Liver (tissue), 9 donors: ENCODE data around the gene PITPNB. TPM values are rescaled to one million over a fixed set of nuclear protein-coding genes. Genes with fewer than 3 reads are reported as not detected.

Source experiments
- DNase-seq: peaks from one replicate; pipeline ENCODE4 v3.0.0-alpha.2; 2017; ENCODE audit warnings: low spot score
- H3K27ac ChIP-seq, 2 donors: one replicate each; pipeline ENCODE4 v1.7.0; 2013; ENCODE audit warnings: inconsistent platforms in 2 of 2, low read length in 2 of 2, control low read depth in 1 of 2, low read depth in 1 of 2, mild to moderate bottlenecking in 1 of 2
- H3K27me3 ChIP-seq, 4 donors: one replicate each; pipeline versions ENCODE4 v1.6.1 to v1.7.0; 2013; ENCODE audit warnings: low read length in 3 of 4, inconsistent platforms in 1 of 4, mild to moderate bottlenecking in 1 of 4, moderate library complexity in 1 of 4; ENCODE audit not compliant: control insufficient read depth in 4 of 4, insufficient read depth in 4 of 4
- H3K36me3 ChIP-seq, 4 donors: one replicate each; pipeline versions ENCODE4 v1.6.1 to v1.7.0; 2013; ENCODE audit warnings: low read length in 3 of 4, mild to moderate bottlenecking in 3 of 4, low read depth in 1 of 4, moderate library complexity in 1 of 4; ENCODE audit not compliant: control insufficient read depth in 4 of 4, insufficient read depth in 3 of 4
- H3K4me1 ChIP-seq, 4 donors: one replicate each; pipeline versions ENCODE4 v1.6.1 to v1.7.0; 2013; ENCODE audit warnings: low read length in 3 of 4, mild to moderate bottlenecking in 3 of 4, moderate library complexity in 1 of 4; ENCODE audit not compliant: control insufficient read depth in 4 of 4, insufficient read depth in 4 of 4
- H3K4me3 ChIP-seq, 3 donors: one replicate each; pipeline versions ENCODE4 v1.6.1 to v1.7.0; 2013; ENCODE audit warnings: low read length in 3 of 3, control low read depth in 1 of 3, low read depth in 1 of 3, mild to moderate bottlenecking in 1 of 3
- H3K9ac ChIP-seq, 2 donors: one replicate each; pipeline ENCODE4 v1.7.0; 2013; ENCODE audit warnings: low read length in 2 of 2, mild to moderate bottlenecking in 2 of 2, moderate library complexity in 2 of 2, control low read depth in 1 of 2, low read depth in 1 of 2
- H3K9me3 ChIP-seq, 4 donors: one replicate each; pipeline versions ENCODE4 v1.6.1 to v1.7.0; 2013; ENCODE audit warnings: low read length in 3 of 4; ENCODE audit not compliant: control insufficient read depth in 4 of 4
- EGR1 ChIP-seq, 2 donors: IDR thresholded peaks; 2 replicates each; pipeline ENCODE4 v1.6.1; 2016 to 2018; ENCODE audit warnings: antibody characterized with exemption in 2 of 2, low read depth in 2 of 2
- FOXA1 ChIP-seq: IDR thresholded peaks from 2 replicates; pipeline ENCODE4 v1.6.1; 2016; ENCODE audit warnings: antibody characterized with exemption
- FOXA2 ChIP-seq: IDR thresholded peaks from 2 replicates; pipeline ENCODE4 v1.6.1; 2016; ENCODE audit warnings: antibody characterized with exemption
- GABPA ChIP-seq, 2 donors: IDR thresholded peaks in 1 of 2; conservative IDR thresholded peaks in 1 of 2; 2 replicates each; pipeline ENCODE4 v1.6.1; 2016; ENCODE audit warnings: antibody characterized with exemption in 2 of 2, mild to moderate bottlenecking in 1 of 2, moderate library complexity in 1 of 2
- HNF4A ChIP-seq, 2 donors: conservative IDR thresholded peaks; 2 replicates each; pipeline ENCODE4 v1.6.1; 2016; ENCODE audit warnings: antibody characterized with exemption in 2 of 2, mild to moderate bottlenecking in 2 of 2
- HNF4G ChIP-seq: IDR thresholded peaks from 2 replicates; pipeline ENCODE4 v1.6.1; 2016; ENCODE audit warnings: antibody characterized with exemption
- JUND ChIP-seq, 2 donors: IDR thresholded peaks; 2 replicates each; pipeline ENCODE4 v1.6.1; 2016; ENCODE audit warnings: antibody characterized with exemption in 2 of 2
- NR2F2 ChIP-seq: IDR thresholded peaks from 2 replicates; pipeline ENCODE4 v1.6.1; 2016; ENCODE audit warnings: antibody characterized with exemption
- RAD21 ChIP-seq, 2 donors: IDR thresholded peaks; 2 replicates each; pipeline ENCODE4 v1.6.1; 2016; ENCODE audit warnings: antibody characterized with exemption in 2 of 2, mild to moderate bottlenecking in 2 of 2
- RXRA ChIP-seq, 2 donors: IDR thresholded peaks; 2 replicates each; pipeline ENCODE4 v1.6.1; 2017 to 2018; ENCODE audit warnings: antibody characterized with exemption in 2 of 2, mild to moderate bottlenecking in 1 of 2
- SP1 ChIP-seq: IDR thresholded peaks from 2 replicates; pipeline ENCODE4 v1.6.1; 2018; ENCODE audit warnings: antibody characterized with exemption, mild to moderate bottlenecking
- TAF1 ChIP-seq: conservative IDR thresholded peaks from 2 replicates; pipeline ENCODE4 v1.6.1; 2016; ENCODE audit warnings: antibody characterized with exemption, mild to moderate bottlenecking
- YY1 ChIP-seq: IDR thresholded peaks from 2 replicates; pipeline ENCODE4 v1.6.1; 2016; ENCODE audit warnings: antibody characterized with exemption, mild to moderate bottlenecking
- WGBS: extraction: QIAGEN DNeasy Blood & Tissue Kit; methylation state at CpG from one replicate; pipeline ENCODE4 v1.1.7; 2013; 5-methylcytosine and 5-hydroxymethylcytosine counted together
- polyA plus RNA-seq, 2 donors: library from polyadenylated mRNA; stranded (reverse) in 1 of 2; unstranded in 1 of 2; fragments of 200-250 nt in 1 of 2; fragments of >200 nt in 1 of 2; fragmentation: Nextera tagmentation in 1 of 2; extraction: Ambion mirVana in 1 of 2; gene quantifications; one replicate each; pipeline versions ENCODE4 v1.2.1 to v1.2.3, GENCODE V29; 2013 to 2015
- total RNA-seq, 2 donors: library from RNA; depleted of rRNA; stranded (reverse); fragments of >200 nt; gene quantifications; one replicate each; pipeline ENCODE4 v1.2.3, GENCODE V29; 2014
- TF ChIP-seq, protein P1 (sequence below): fragments of 150-350 bp; IDR thresholded peaks from 2 replicates; pipeline ENCODE4 v1.5.1; 2017; ENCODE audit warnings: improper control_type of control experiment, low read depth, low read length; ENCODE audit not compliant: missing input control
- TF ChIP-seq, protein P2 (sequence below): IDR thresholded peaks from 2 replicates; pipeline ENCODE4 v1.6.1; 2016; ENCODE audit warnings: antibody characterized with exemption
- TF ChIP-seq, protein P3 (sequence below): IDR thresholded peaks from 2 replicates; pipeline ENCODE4 v1.6.1; 2016; ENCODE audit warnings: antibody characterized with exemption
- TF ChIP-seq, protein P4 (sequence below): IDR thresholded peaks from 2 replicates; pipeline ENCODE4 v1.6.1; 2016; ENCODE audit warnings: antibody characterized with exemption, mild to moderate bottlenecking
- TF ChIP-seq, protein P5 (sequence below): IDR thresholded peaks from 2 replicates; pipeline ENCODE4 v1.6.1; 2016; ENCODE audit warnings: antibody characterized with exemption
- donor health status: healthy.
- donor health status: healthy.
- donor health status: healthy.
- donor health status: healthy.
- donor health status: healthy.

Gene PITPNB
- total and polyA plus RNA-seq, 4 donors: 18.4 to 57.4 (median 34.4) TPM

DNA sequence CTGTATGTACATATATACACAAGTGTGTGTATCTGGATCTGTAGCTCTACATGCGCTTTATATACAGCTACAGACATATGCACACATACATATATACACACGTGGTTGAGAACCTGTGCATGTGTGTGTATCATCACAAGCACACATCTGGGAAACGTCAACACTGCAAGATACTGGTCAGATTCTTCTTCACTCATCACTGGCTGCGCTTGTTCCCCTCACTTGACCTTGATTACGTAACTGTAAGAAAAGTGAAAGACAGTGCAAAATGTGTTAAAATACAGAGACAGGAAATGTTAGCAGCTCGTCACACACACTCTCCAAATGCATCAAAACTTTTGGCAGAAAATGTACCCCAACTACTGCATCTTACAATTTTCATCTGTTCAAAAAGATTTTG, 65.6 kb downstream of the PITPNB start:
- no peak overlapping the region for H3K9ac ChIP-seq
- H3K4me3 ChIP-seq: no peak overlapping the region
- 62% methylated on average over 6 of the region's 6 CpGs for whole genome bisulfite sequencing
- no peaks in the 10 kb centered on the region for H3K9me3 ChIP-seq
- no peak overlapping the region for H3K27ac ChIP-seq
- H3K4me1 ChIP-seq: peaks cover 5 to 16% (median 15%) of the 10 kb centered on the region in 4 donors
- no peaks in the 10 kb centered on the region for H3K27me3 ChIP-seq
- no peak for DNase-seq
- peaks cover 8 to 45% (median 34%) of the 10 kb centered on the region in 4 donors for H3K36me3 ChIP-seq
- no peak for TF ChIP-seq JUND (IDR thresholded peaks at IDR 0.05)
- peak; percentile 5 to 40 for TF ChIP-seq RXRA (IDR thresholded peaks at IDR 0.05)

DNA sequence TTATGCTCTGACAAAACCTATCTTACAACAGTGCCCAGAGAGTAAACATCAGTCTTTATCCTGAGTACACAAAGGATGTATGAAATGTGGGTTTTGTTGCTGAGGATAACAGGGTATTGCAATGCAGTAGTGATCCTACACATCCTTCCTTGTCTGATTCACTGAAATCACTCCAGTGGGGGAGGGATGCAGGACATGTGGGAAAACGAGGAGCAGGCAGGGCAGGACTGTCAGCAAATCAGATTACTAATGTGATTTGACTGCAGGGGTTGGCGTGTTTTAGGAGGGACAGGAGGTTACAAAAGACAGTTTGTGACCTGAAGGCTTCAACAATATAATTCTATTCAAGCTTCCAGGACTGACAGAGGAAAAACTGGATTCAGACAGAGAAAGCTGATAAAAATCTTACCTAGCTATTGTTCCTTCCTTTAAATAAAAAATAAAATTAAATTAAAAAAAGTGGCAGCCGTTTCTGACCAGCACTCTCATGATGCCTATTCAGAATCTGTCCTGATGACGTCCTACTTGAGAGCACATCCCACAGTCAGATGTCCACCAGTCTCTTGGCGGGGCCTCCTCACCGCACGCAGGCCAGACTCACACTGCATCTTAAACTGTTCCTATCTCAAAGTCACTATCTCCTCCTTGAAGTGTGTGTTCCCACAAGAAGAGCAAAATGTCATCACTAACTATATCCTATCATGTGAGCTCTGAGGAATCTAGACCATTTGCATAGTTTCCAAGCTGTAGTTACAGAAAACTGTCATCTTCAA, 66.9 kb downstream of the PITPNB start:
- TF ChIP-seq GABPA (IDR thresholded peaks at IDR 0.05 in 1 of 2, conservative IDR thresholded peaks at IDR 0.05 in 1 of 2) (no peak), EGR1 (IDR thresholded peaks at IDR 0.05; ENCODE audit: low read depth in 2 of 2) (no peak), HNF4G (no peak), HNF4A (conservative IDR thresholded peaks at IDR 0.05) (no peak), FOXA2 (no peak), NR2F2 (no peak), FOXA1 (no peak), YY1 (no peak), JUND (IDR thresholded peaks at IDR 0.05) (no peak), TAF1 (no peak), RAD21 (IDR thresholded peaks at IDR 0.05) (no peak), SP1 (no peak), RXRA (IDR thresholded peaks at IDR 0.05) (no peak)
- TF ChIP-seq, protein P1, sequence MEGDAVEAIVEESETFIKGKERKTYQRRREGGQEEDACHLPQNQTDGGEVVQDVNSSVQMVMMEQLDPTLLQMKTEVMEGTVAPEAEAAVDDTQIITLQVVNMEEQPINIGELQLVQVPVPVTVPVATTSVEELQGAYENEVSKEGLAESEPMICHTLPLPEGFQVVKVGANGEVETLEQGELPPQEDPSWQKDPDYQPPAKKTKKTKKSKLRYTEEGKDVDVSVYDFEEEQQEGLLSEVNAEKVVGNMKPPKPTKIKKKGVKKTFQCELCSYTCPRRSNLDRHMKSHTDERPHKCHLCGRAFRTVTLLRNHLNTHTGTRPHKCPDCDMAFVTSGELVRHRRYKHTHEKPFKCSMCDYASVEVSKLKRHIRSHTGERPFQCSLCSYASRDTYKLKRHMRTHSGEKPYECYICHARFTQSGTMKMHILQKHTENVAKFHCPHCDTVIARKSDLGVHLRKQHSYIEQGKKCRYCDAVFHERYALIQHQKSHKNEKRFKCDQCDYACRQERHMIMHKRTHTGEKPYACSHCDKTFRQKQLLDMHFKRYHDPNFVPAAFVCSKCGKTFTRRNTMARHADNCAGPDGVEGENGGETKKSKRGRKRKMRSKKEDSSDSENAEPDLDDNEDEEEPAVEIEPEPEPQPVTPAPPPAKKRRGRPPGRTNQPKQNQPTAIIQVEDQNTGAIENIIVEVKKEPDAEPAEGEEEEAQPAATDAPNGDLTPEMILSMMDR: no peak
- TF ChIP-seq, protein P2, sequence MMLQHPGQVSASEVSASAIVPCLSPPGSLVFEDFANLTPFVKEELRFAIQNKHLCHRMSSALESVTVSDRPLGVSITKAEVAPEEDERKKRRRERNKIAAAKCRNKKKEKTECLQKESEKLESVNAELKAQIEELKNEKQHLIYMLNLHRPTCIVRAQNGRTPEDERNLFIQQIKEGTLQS: no peak
- TF ChIP-seq, protein P3, sequence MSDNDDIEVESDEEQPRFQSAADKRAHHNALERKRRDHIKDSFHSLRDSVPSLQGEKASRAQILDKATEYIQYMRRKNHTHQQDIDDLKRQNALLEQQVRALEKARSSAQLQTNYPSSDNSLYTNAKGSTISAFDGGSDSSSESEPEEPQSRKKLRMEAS: no peak
- TF ChIP-seq, protein P4, sequence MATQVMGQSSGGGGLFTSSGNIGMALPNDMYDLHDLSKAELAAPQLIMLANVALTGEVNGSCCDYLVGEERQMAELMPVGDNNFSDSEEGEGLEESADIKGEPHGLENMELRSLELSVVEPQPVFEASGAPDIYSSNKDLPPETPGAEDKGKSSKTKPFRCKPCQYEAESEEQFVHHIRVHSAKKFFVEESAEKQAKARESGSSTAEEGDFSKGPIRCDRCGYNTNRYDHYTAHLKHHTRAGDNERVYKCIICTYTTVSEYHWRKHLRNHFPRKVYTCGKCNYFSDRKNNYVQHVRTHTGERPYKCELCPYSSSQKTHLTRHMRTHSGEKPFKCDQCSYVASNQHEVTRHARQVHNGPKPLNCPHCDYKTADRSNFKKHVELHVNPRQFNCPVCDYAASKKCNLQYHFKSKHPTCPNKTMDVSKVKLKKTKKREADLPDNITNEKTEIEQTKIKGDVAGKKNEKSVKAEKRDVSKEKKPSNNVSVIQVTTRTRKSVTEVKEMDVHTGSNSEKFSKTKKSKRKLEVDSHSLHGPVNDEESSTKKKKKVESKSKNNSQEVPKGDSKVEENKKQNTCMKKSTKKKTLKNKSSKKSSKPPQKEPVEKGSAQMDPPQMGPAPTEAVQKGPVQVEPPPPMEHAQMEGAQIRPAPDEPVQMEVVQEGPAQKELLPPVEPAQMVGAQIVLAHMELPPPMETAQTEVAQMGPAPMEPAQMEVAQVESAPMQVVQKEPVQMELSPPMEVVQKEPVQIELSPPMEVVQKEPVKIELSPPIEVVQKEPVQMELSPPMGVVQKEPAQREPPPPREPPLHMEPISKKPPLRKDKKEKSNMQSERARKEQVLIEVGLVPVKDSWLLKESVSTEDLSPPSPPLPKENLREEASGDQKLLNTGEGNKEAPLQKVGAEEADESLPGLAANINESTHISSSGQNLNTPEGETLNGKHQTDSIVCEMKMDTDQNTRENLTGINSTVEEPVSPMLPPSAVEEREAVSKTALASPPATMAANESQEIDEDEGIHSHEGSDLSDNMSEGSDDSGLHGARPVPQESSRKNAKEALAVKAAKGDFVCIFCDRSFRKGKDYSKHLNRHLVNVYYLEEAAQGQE: no peak
- TF ChIP-seq, protein P5, sequence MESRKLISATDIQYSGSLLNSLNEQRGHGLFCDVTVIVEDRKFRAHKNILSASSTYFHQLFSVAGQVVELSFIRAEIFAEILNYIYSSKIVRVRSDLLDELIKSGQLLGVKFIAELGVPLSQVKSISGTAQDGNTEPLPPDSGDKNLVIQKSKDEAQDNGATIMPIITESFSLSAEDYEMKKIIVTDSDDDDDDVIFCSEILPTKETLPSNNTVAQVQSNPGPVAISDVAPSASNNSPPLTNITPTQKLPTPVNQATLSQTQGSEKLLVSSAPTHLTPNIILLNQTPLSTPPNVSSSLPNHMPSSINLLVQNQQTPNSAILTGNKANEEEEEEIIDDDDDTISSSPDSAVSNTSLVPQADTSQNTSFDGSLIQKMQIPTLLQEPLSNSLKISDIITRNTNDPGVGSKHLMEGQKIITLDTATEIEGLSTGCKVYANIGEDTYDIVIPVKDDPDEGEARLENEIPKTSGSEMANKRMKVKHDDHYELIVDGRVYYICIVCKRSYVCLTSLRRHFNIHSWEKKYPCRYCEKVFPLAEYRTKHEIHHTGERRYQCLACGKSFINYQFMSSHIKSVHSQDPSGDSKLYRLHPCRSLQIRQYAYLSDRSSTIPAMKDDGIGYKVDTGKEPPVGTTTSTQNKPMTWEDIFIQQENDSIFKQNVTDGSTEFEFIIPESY: no peak
- Histone ChIP-seq H3K9me3 (no peaks in the 10 kb centered on the region), H3K27me3 (no peaks in the 10 kb centered on the region), H3K4me3 (no peak overlapping the region), H3K27ac (no peak overlapping the region), H3K36me3 (peaks cover 3 to 37% (median 27%) of the 10 kb centered on the region in 4 donors), H3K4me1 (peaks cover 5 to 16% (median 15%) of the 10 kb centered on the region in 4 donors), H3K9ac (no peak overlapping the region)
- no peak for DNase-seq
- 79% methylated on average over 7 of the region's 7 CpGs for WGBS
